ENCODE data around the gene IQSEC1.
A peak's percentile ranks its signal among the peaks of the same experiment; 100 is the strongest.

Gene IQSEC1

GRCh38 chr3:12967606-12968351 lies 105.5 kb downstream of the IQSEC1 start:
- DNase-seq (ENCODE audit: low spot score) = peak; percentile 96

- peak; percentile 75 for DNase-seq (ENCODE audit: low spot score)
Observed at GRCh38 chr3:12966847-12967605, 106.2 kb downstream of the IQSEC1 start.

GRCh38 chr3:12965999-12966846 lies 107.0 kb downstream of the IQSEC1 start:
- DNase-seq (ENCODE audit: low spot score) = no peak

GRCh38 chr3:12964711-12965612 lies 108.3 kb downstream of the IQSEC1 start:
- no peak for DNase-seq (ENCODE audit: low spot score)

GRCh38 chr3:12963922-12964701 lies 109.1 kb downstream of the IQSEC1 start:
- DNase-seq (ENCODE audit: low spot score) = no peak

GRCh38 chr3:12963231-12963896 lies 109.9 kb downstream of the IQSEC1 start:
- DNase-seq (ENCODE audit: low spot score) = no peak

GRCh38 chr3:12962292-12962691 lies 110.9 kb downstream of the IQSEC1 start:
- DNase-seq (ENCODE audit: low spot score) = no peak

GRCh38 chr3:12961697-12962036 lies 111.6 kb downstream of the IQSEC1 start:
- no peak for DNase-seq (ENCODE audit: low spot score)

- DNase-seq (ENCODE audit: low spot score) = no peak
Observed at GRCh38 chr3:12961007-12961696, 112.1 kb downstream of the IQSEC1 start.

- no peak for DNase-seq (ENCODE audit: low spot score)
Observed at GRCh38 chr3:12960497-12960896, 112.7 kb downstream of the IQSEC1 start.

GRCh38 chr3:12959838-12960378 lies 113.3 kb downstream of the IQSEC1 start:
- DNase-seq (ENCODE audit: low spot score) = no peak

GRCh38 chr3:12959410-12959809 lies 113.8 kb downstream of the IQSEC1 start:
- no peak for DNase-seq (ENCODE audit: low spot score)

- no peak for DNase-seq (ENCODE audit: low spot score)
Observed at GRCh38 chr3:12957824-12958792, 115.1 kb downstream of the IQSEC1 start.

GRCh38 chr3:12957339-12957738 lies 115.9 kb downstream of the IQSEC1 start:
- no peak for DNase-seq (ENCODE audit: low spot score)

GRCh38 chr3:12956316-12956660 lies 116.9 kb downstream of the IQSEC1 start:
- DNase-seq (ENCODE audit: low spot score) = no peak

- DNase-seq (ENCODE audit: low spot score) = no peak
Observed at GRCh38 chr3:12955651-12956315, 117.4 kb downstream of the IQSEC1 start.

GRCh38 chr3:12954891-12955650 lies 118.2 kb downstream of the IQSEC1 start:
- DNase-seq (ENCODE audit: low spot score) = peak; percentile 66
